GM23338 (cell line): ENCODE data around the gene ACTR1A. TPM values are rescaled to one million over a fixed set of nuclear protein-coding genes. Genes with fewer than 3 reads are reported as not detected.

ENCODE experiments used
- ATAC-seq: fragments of 200-7000 bp; cut with Tn5 transposase; 3 replicates; pipeline ENCODE4 v1.9.1; 2020
- DNase-seq: peaks from one replicate; pipeline ENCODE4 v3.0.0-alpha.2; 2015; ENCODE audit warnings: low spot score
- H2AFZ ChIP-seq: fragments of 200-600 bp; sonication (generic); 2 replicates; pipeline ENCODE4 v1.8.0; 2016; ENCODE audit warnings: antibody characterized with exemption, mild to moderate bottlenecking, moderate library complexity
- H3F3A ChIP-seq: fragments of 200-600 bp; sonication (generic); replicated peaks from 2 replicates; pipeline ENCODE4 v1.8.0; 2017; ENCODE audit warnings: antibody characterized with exemption, mixed run types, low read depth
- H3K27ac ChIP-seq: fragments of 200-600 bp; sonication (generic); 2 replicates; pipeline ENCODE4 v1.6.1; 2016; ENCODE audit warnings: low read depth
- H3K27me3 ChIP-seq: fragments of 200-600 bp; sonication (generic); 2 replicates; pipeline ENCODE4 v1.8.0; 2016; ENCODE audit warnings: mild to moderate bottlenecking, mixed run types, moderate library complexity; ENCODE audit not compliant: insufficient read depth
- H3K36me3 ChIP-seq: fragments of 200-600 bp; sonication (generic); 2 replicates; pipeline ENCODE4 v1.8.0; 2016; ENCODE audit warnings: mild to moderate bottlenecking; ENCODE audit not compliant: insufficient read depth
- H3K4me1 ChIP-seq: fragments of 200-600 bp; sonication (generic); 2 replicates; pipeline ENCODE4 v1.8.0; 2016; ENCODE audit warnings: mild to moderate bottlenecking, moderate library complexity; ENCODE audit not compliant: insufficient read depth
- H3K4me2 ChIP-seq: fragments of 200-600 bp; sonication (generic); 2 replicates; pipeline ENCODE4 v1.7.1; 2017; ENCODE audit warnings: mixed run types
- H3K4me3 ChIP-seq: fragments of 200-600 bp; sonication (generic); 2 replicates; pipeline ENCODE4 v1.6.1; 2016; ENCODE audit warnings: mixed run types
- H3K79me2 ChIP-seq: fragments of 200-600 bp; sonication (generic); replicated peaks from 2 replicates; pipeline ENCODE4 v1.8.0; 2017; ENCODE audit warnings: mild to moderate bottlenecking; ENCODE audit not compliant: insufficient read depth
- H3K9me2 ChIP-seq: fragments of 200-600 bp; sonication (generic); 2 replicates; pipeline ENCODE4 v1.8.0; 2017; ENCODE audit not compliant: insufficient read depth
- H4K20me1 ChIP-seq: fragments of 200-600 bp; sonication (generic); replicated peaks from 2 replicates; pipeline ENCODE4 v1.8.0; 2017; ENCODE audit warnings: mild to moderate bottlenecking; ENCODE audit not compliant: insufficient read depth
- H3K27ac Mint-ChIP-seq: 2 replicates; pipeline ENCODE4 v1.8.0; 2020; ENCODE audit warnings: inconsistent platforms, mild to moderate bottlenecking, moderate library complexity, mixed read lengths
- H3K27me3 Mint-ChIP-seq: 3 replicates; pipeline ENCODE4 v1.8.0; 2022; ENCODE audit warnings: low read depth, mild to moderate bottlenecking, moderate library complexity, mixed read lengths, inconsistent platforms; ENCODE audit not compliant: insufficient read depth, poor library complexity
- H3K36me3 Mint-ChIP-seq: 3 replicates; pipeline ENCODE4 v1.8.0; 2021; ENCODE audit warnings: low read depth, mild to moderate bottlenecking, inconsistent platforms, moderate library complexity, mixed read lengths
- H3K4me1 Mint-ChIP-seq: 3 replicates; pipeline ENCODE4 v1.8.0; 2020; ENCODE audit warnings: mild to moderate bottlenecking, inconsistent platforms, mixed read lengths
- H3K4me3 Mint-ChIP-seq: 3 replicates; pipeline ENCODE4 v1.8.0; 2021; ENCODE audit warnings: moderate library complexity, mild to moderate bottlenecking, inconsistent platforms, mixed read lengths
- H3K9me3 Mint-ChIP-seq: 3 replicates; pipeline ENCODE4 v1.8.0; 2020; ENCODE audit warnings: moderate library complexity, mild to moderate bottlenecking, inconsistent platforms, mixed read lengths
- CREB1 ChIP-seq: fragments of 250-450 bp; sonication (Bioruptor Pico); IDR thresholded peaks from 2 replicates; pipeline ENCODE4 v1.5.0; 2020; ENCODE audit warnings: low read depth, mild to moderate bottlenecking, moderate library complexity
- CTCF ChIP-seq, 2 experiments: fragments of 200-600 bp in 1 of 2; sonication (generic) in 1 of 2; conservative IDR thresholded peaks; 2 replicates each; pipeline versions ENCODE4 v1.5.1 to v1.6.1; 2016 to 2017; ENCODE audit warnings: antibody characterized with exemption in 2 of 2, low read depth in 2 of 2, mild to moderate bottlenecking in 2 of 2, moderate library complexity in 1 of 2
- ETS1 ChIP-seq: IDR thresholded peaks from 2 replicates; pipeline ENCODE4 v1.6.1; 2016; ENCODE audit warnings: antibody characterized with exemption
- EZH2 ChIP-seq: fragments of 200-600 bp; sonication (generic); IDR thresholded peaks from one replicate; pipeline ENCODE4 v1.8.0; 2017; ENCODE audit warnings: antibody characterized with exemption, mild to moderate bottlenecking, low read depth; ENCODE audit not compliant: unreplicated experiment
- EZH2phosphoT487 ChIP-seq: fragments of 200-600 bp; sonication (generic); IDR thresholded peaks from one replicate; pipeline ENCODE4 v1.8.1; 2018; ENCODE audit warnings: antibody characterized with exemption; ENCODE audit not compliant: unreplicated experiment
- JUNB ChIP-seq: IDR thresholded peaks from one replicate; pipeline ENCODE4 v1.6.1; 2016; ENCODE audit warnings: antibody characterized with exemption; ENCODE audit not compliant: unreplicated experiment
- NANOG ChIP-seq: IDR thresholded peaks from 2 replicates; pipeline ENCODE4 v1.6.1; 2016; ENCODE audit warnings: antibody characterized with exemption, borderline replicate concordance
- POLR2AphosphoS5 ChIP-seq: IDR thresholded peaks from 2 replicates; pipeline ENCODE4 v1.6.1; 2016; ENCODE audit warnings: antibody characterized with exemption, low read depth
- REST ChIP-seq: IDR thresholded peaks from one replicate; pipeline ENCODE4 v1.6.1; 2018; ENCODE audit warnings: antibody characterized with exemption; ENCODE audit not compliant: unreplicated experiment
- STAT1 ChIP-seq: IDR thresholded peaks from one replicate; pipeline ENCODE4 v1.6.1; 2016; ENCODE audit warnings: antibody characterized with exemption; ENCODE audit not compliant: unreplicated experiment
- ZNF114 ChIP-seq: fragments of 250-450 bp; sonication (Bioruptor Pico); IDR thresholded peaks from 2 replicates; pipeline ENCODE4 v1.5.0; 2020; ENCODE audit warnings: mild to moderate bottlenecking, moderate library complexity
- ZNF331 ChIP-seq: fragments of 250-450 bp; sonication (Bioruptor Pico); IDR thresholded peaks from 2 replicates; pipeline ENCODE4 v1.5.0; 2020; ENCODE audit warnings: low read depth, mild to moderate bottlenecking, moderate library complexity
- ZNF462 ChIP-seq: fragments of 250-450 bp; sonication (Bioruptor Pico); IDR thresholded peaks from 2 replicates; pipeline ENCODE4 v1.5.0; 2020; ENCODE audit warnings: mild to moderate bottlenecking, moderate library complexity
- polyA plus RNA-seq: library from polyadenylated mRNA; unstranded; fragments of >200 nt; fragmentation: Nextera tagmentation; extraction: Ambion mirVana; gene quantifications from 2 replicates; pipeline ENCODE4 v1.2.1, GENCODE V29; 2016
- total RNA-seq: library from RNA; depleted of rRNA; stranded (reverse); fragments of >200 nt; shearing (Covaris generic); gene quantifications from 2 replicates; pipeline ENCODE4 v1.2.3, GENCODE V29; 2014

ACTR1A gene
- total and polyA plus RNA-seq, 2 experiments from 2014 or later = 39.4 to 101 TPM

- no peaks in the 10 kb centered on the region for H3K9me3 Mint-ChIP-seq
- no peak overlapping the region for H2AFZ ChIP-seq
Observed at GRCh38 chr10:102546606-102547320, 44.3 kb upstream of the ACTR1A start.

More at GRCh38 chr10:102546606-102547320, 44.3 kb upstream of the ACTR1A start:
- no peak overlapping the region for H3K27ac ChIP-seq
- H3K27me3 ChIP-seq = no peaks in the 10 kb centered on the region
- H3K4me3 ChIP-seq = no peak overlapping the region
- H3K9me2 ChIP-seq = no peaks in the 10 kb centered on the region
- H3K4me3 Mint-ChIP-seq = no peak overlapping the region
- no peak for ATAC-seq
- peaks cover 8% of the 10 kb centered on the region; the same call in 2 of the 3 replicates for H3K36me3 Mint-ChIP-seq
- H3K4me1 Mint-ChIP-seq = peaks cover 4% of the 10 kb centered on the region; the same call in 2 of the 3 replicates
- H4K20me1 ChIP-seq = peaks cover 3% of the 10 kb centered on the region
- peaks cover 5% of the 10 kb centered on the region for H3K27me3 Mint-ChIP-seq
- H3K79me2 ChIP-seq = no peaks in the 10 kb centered on the region
- TF ChIP-seq POLR2AphosphoS5 (no peak), NANOG (no peak), ETS1 (no peak), ZNF114 (no peak), STAT1 (no peak), EZH2phosphoT487 (no peak), CTCF (conservative IDR thresholded peaks at IDR 0.05; ENCODE audit: low read depth in 2 of 2) (no peak), ZNF462 (CRISPR knock-in tag) (no peak), REST (no peak), CREB1 (CRISPR knock-in tag) (no peak), EZH2 (no peak), ZNF331 (CRISPR knock-in tag) (no peak), JUNB (no peak)
- H3K4me1 ChIP-seq = no peaks in the 10 kb centered on the region
- H3K4me2 ChIP-seq = no peak overlapping the region
- H3K36me3 ChIP-seq = no peaks in the 10 kb centered on the region
- no peak for DNase-seq
- H3K27ac Mint-ChIP-seq = no peak overlapping the region
- no peaks in the 10 kb centered on the region for H3F3A ChIP-seq
